ENCODE data around the gene KRTAP10-9.
"Not testable (repeated sequence)": the region's sequence is repeated elsewhere in the genome, so short reads cannot be mapped to it uniquely, and the experiment has no call there.

Gene KRTAP10-9

GRCh38 chr21:44638506-44639330, 11.8 kb downstream of the KRTAP10-9 start:
- H3K27ac Mint-ChIP-seq (ENCODE audit: low read depth); H3K4me3 Mint-ChIP-seq: not testable (repeated sequence)

GRCh38 chr21:44639331-44639655, 12.4 kb downstream of the KRTAP10-9 start:
- H3K36me3 Mint-ChIP-seq (ENCODE audit: insufficient read depth) = no peaks in the 10 kb centered on the region
- peaks cover 6% of the 10 kb centered on the region for H3K4me1 Mint-ChIP-seq
- ATAC-seq (replicated peaks; ENCODE audit: extremely low read depth, poor library complexity, severe bottlenecking) = no peak
- H3K27ac Mint-ChIP-seq (ENCODE audit: low read depth) = no peak overlapping the region
- no peaks in the 10 kb centered on the region for H3K27me3 Mint-ChIP-seq
- H3K4me3 Mint-ChIP-seq = no peak overlapping the region
- H3K9me3 Mint-ChIP-seq = peaks cover 9% of the 10 kb centered on the region
- no peak for DNase-seq (ENCODE audit: low spot score in 2 of 2)

More at GRCh38 chr21:44638506-44639330, 11.8 kb downstream of the KRTAP10-9 start:
- H3K36me3 Mint-ChIP-seq (ENCODE audit: insufficient read depth); DNase-seq (ENCODE audit: low spot score in 2 of 2); H3K4me1 Mint-ChIP-seq; ATAC-seq (replicated peaks; ENCODE audit: extremely low read depth, poor library complexity, severe bottlenecking); H3K9me3 Mint-ChIP-seq; H3K27me3 Mint-ChIP-seq: not testable (repeated sequence)

- no peak for ATAC-seq (replicated peaks; ENCODE audit: extremely low read depth, poor library complexity, severe bottlenecking)
- Mint-ChIP-seq H3K36me3 (ENCODE audit: insufficient read depth) (no peaks in the 10 kb centered on the region), H3K9me3 (peaks cover 16% of the 10 kb centered on the region), H3K4me3 (no peak overlapping the region), H3K4me1 (peaks cover 6% of the 10 kb centered on the region), H3K27ac (ENCODE audit: low read depth) (no peak overlapping the region), H3K27me3 (no peaks in the 10 kb centered on the region)
- no peak for DNase-seq (ENCODE audit: low spot score in 2 of 2)
Measured at GRCh38 chr21:44640761-44641160, 13.9 kb downstream of the KRTAP10-9 start.

- no peak overlapping the region for H3K27ac Mint-ChIP-seq (ENCODE audit: low read depth)
- no peaks in the 10 kb centered on the region for H3K36me3 Mint-ChIP-seq (ENCODE audit: insufficient read depth)
- no peaks in the 10 kb centered on the region for H3K27me3 Mint-ChIP-seq
- peaks cover 8% of the 10 kb centered on the region for H3K4me1 Mint-ChIP-seq
- no peak overlapping the region for H3K4me3 Mint-ChIP-seq
- ATAC-seq (replicated peaks; ENCODE audit: extremely low read depth, poor library complexity, severe bottlenecking) (no peak), DNase-seq (ENCODE audit: low spot score in 2 of 2) (no peak)
- peaks cover 16% of the 10 kb centered on the region for H3K9me3 Mint-ChIP-seq
Measured at GRCh38 chr21:44643741-44644310, 16.9 kb downstream of the KRTAP10-9 start.

GRCh38 chr21:44644878-44645277, 18.0 kb downstream of the KRTAP10-9 start:
- H3K27ac Mint-ChIP-seq (ENCODE audit: low read depth) = no peak overlapping the region
- DNase-seq (ENCODE audit: low spot score in 2 of 2) = no peak
- ATAC-seq (replicated peaks; ENCODE audit: extremely low read depth, poor library complexity, severe bottlenecking) = no peak
- no peaks in the 10 kb centered on the region for H3K27me3 Mint-ChIP-seq
- H3K4me1 Mint-ChIP-seq = peaks cover 14% of the 10 kb centered on the region
- H3K4me3 Mint-ChIP-seq = no peak overlapping the region
- no peaks in the 10 kb centered on the region for H3K36me3 Mint-ChIP-seq (ENCODE audit: insufficient read depth)
- peaks cover 16% of the 10 kb centered on the region for H3K9me3 Mint-ChIP-seq

- Mint-ChIP-seq H3K27ac (ENCODE audit: low read depth) (peak within 1 kb of the TSS; percentile 49), H3K4me1 (peaks cover 22% of the 10 kb centered on the region)
- not testable (repeated sequence) for H3K9me3 Mint-ChIP-seq; H3K36me3 Mint-ChIP-seq (ENCODE audit: insufficient read depth); H3K27me3 Mint-ChIP-seq; ATAC-seq (replicated peaks; ENCODE audit: extremely low read depth, poor library complexity, severe bottlenecking); H3K4me3 Mint-ChIP-seq; DNase-seq (ENCODE audit: low spot score in 2 of 2)
Measured at GRCh38 chr21:44646366-44647221, 19.7 kb downstream of the KRTAP10-9 start, which contains the start of gene KRTAP10-11. Gene KRTAP10-11 (plus strand): TSS chr21:44646414. CDS start chr21:44646459, 45 bp downstream.

- Mint-ChIP-seq H3K27me3 (no peaks in the 10 kb centered on the region), H3K9me3 (peaks cover 8% of the 10 kb centered on the region), H3K27ac (ENCODE audit: low read depth) (peak overlapping the region; percentile 49), H3K4me3 (no peak overlapping the region), H3K4me1 (peaks cover 22% of the 10 kb centered on the region), H3K36me3 (ENCODE audit: insufficient read depth) (no peaks in the 10 kb centered on the region)
- DNase-seq (ENCODE audit: low spot score in 2 of 2) (no peak), ATAC-seq (replicated peaks; ENCODE audit: extremely low read depth, poor library complexity, severe bottlenecking) (no peak)
Measured at GRCh38 chr21:44647222-44647552, 20.3 kb downstream of the KRTAP10-9 start.

GRCh38 chr21:44648557-44649311, 21.8 kb downstream of the KRTAP10-9 start:
- Mint-ChIP-seq H3K4me3 (no peak overlapping the region), H3K4me1 (peaks cover 27% of the 10 kb centered on the region), H3K27ac (ENCODE audit: low read depth) (no peak overlapping the region), H3K9me3 (peaks cover 8% of the 10 kb centered on the region), H3K36me3 (ENCODE audit: insufficient read depth) (no peaks in the 10 kb centered on the region), H3K27me3 (no peaks in the 10 kb centered on the region)
- no peak for DNase-seq (ENCODE audit: low spot score in 2 of 2)
- ATAC-seq (replicated peaks; ENCODE audit: extremely low read depth, poor library complexity, severe bottlenecking) = no peak

- no peak overlapping the region for H3K27ac Mint-ChIP-seq (ENCODE audit: low read depth)
Measured at GRCh38 chr21:44649521-44650100, 22.7 kb downstream of the KRTAP10-9 start.

GRCh38 chr21:44650265-44650972, 23.5 kb downstream of the KRTAP10-9 start:
- Mint-ChIP-seq H3K27me3 (no peaks in the 10 kb centered on the region), H3K27ac (ENCODE audit: low read depth) (no peak overlapping the region), H3K36me3 (ENCODE audit: insufficient read depth) (peaks cover 6% of the 10 kb centered on the region), H3K4me1 (peaks cover 40% of the 10 kb centered on the region), H3K4me3 (no peak overlapping the region), H3K9me3 (no peaks in the 10 kb centered on the region)
- DNase-seq (ENCODE audit: low spot score in 2 of 2) (no peak), ATAC-seq (replicated peaks; ENCODE audit: extremely low read depth, poor library complexity, severe bottlenecking) (no peak)

More at GRCh38 chr21:44649521-44650100, 22.7 kb downstream of the KRTAP10-9 start:
- peaks cover 4% of the 10 kb centered on the region for H3K36me3 Mint-ChIP-seq (ENCODE audit: insufficient read depth)
- DNase-seq (ENCODE audit: low spot score in 2 of 2) = no peak
- no peak for ATAC-seq (replicated peaks; ENCODE audit: extremely low read depth, poor library complexity, severe bottlenecking)
- H3K9me3 Mint-ChIP-seq = peaks cover 4% of the 10 kb centered on the region
- H3K4me3 Mint-ChIP-seq = no peak overlapping the region
- H3K27me3 Mint-ChIP-seq = no peaks in the 10 kb centered on the region
- H3K4me1 Mint-ChIP-seq = peaks cover 36% of the 10 kb centered on the region

- no peak overlapping the region for H3K27ac Mint-ChIP-seq (ENCODE audit: low read depth)
- no peak for ATAC-seq (replicated peaks; ENCODE audit: extremely low read depth, poor library complexity, severe bottlenecking)
Measured at GRCh38 chr21:44650973-44651675, 24.2 kb downstream of the KRTAP10-9 start.

More at GRCh38 chr21:44650973-44651675, 24.2 kb downstream of the KRTAP10-9 start:
- H3K4me3 Mint-ChIP-seq = no peak overlapping the region
- H3K9me3 Mint-ChIP-seq = peaks cover under 1% of the 10 kb centered on the region
- H3K36me3 Mint-ChIP-seq (ENCODE audit: insufficient read depth) = peaks cover 6% of the 10 kb centered on the region
- H3K27me3 Mint-ChIP-seq = no peaks in the 10 kb centered on the region
- no peak for DNase-seq (ENCODE audit: low spot score in 2 of 2)
- peaks cover 43% of the 10 kb centered on the region for H3K4me1 Mint-ChIP-seq

Measured in central memory CD8-positive, alpha-beta T cell (primary cell).